ENCODE data around the gene GGTLC3.
"Not testable (repeated sequence)": the region's sequence is repeated elsewhere in the genome, so short reads cannot be mapped to it uniquely, and the experiment has no call there.

Gene GGTLC3

DNA sequence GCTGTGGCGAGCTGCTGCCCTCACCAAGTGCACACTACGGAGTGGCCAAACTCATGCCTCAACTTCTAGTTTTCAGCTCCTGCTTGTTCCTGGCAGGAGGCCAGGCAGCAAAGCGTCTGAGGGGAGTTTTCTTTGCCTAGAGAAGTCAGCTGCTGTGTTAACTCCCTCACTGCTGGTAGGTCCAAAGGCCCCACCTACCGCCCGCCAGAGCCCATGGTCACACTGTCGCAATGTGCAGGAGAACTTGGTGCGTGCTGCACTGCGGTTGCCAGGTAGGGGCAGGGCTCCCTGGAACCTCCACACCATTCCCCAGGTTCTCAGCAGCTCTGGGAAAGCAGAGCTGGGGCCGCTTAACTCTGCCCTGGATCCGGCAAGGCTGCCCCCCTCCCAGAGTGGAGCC is 5.6 kb downstream of the GGTLC3 start:
- not testable (repeated sequence) for DNase-seq

DNA sequence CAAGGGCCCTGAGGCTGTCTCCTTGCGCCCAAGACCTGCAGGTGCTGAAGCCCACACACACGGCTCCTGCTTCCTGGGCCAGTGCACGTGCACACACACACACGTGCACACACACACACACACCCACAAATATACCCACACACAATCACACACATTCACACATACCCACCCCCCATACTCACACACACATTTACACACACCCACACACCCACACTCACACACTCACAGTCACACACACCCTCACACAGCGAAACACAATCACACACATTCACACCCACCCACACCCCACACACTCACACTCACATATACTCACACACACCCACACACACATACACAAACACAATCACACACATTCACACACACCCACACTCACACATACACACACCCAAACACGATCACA is 6.6 kb downstream of the GGTLC3 start:
- DNase-seq, result not testable (repeated sequence)

DNA sequence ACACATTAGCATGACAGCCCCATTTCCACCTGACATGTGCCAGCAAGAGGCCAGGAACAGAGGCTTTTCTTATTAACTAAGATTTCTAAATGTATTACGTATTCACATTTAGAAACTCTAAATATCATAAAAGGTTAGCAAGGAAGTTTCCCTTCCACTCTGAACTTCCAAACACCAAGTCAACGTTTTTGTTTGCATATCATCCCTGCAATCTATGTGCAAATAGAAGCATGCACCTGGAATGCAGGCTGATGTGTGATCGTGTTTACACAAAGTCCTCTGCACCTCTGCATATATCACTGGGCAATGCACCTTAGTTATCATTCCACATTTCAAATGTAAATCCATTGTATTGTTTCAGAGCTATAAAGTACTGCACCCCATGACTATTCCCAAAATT is 21.7 kb downstream of the GGTLC3 start:
- not testable (repeated sequence) for DNase-seq
